ENCODE data around the gene EXOSC1. TPM values are rescaled to one million over a fixed set of nuclear protein-coding genes. Genes with fewer than 3 reads are reported as not detected.
"Not testable (repeated sequence)": the region's sequence is repeated elsewhere in the genome, so short reads cannot be mapped to it uniquely, and the experiment has no call there.

The EXOSC1 gene
- total RNA-seq, 1 donor from 2014 or later = 52.6 TPM

- DNase-seq (ENCODE audit: low spot score in 2 of 2) (no peak), FAIRE-seq (no peak)
Observed at GRCh38 chr10:97462309-97462708, 16.5 kb upstream of the EXOSC1 start.

GRCh38 chr10:97459933-97460332 is 14.1 kb upstream of the EXOSC1 start:
- no peak for DNase-seq (ENCODE audit: low spot score in 2 of 2)
- FAIRE-seq = no peak

GRCh38 chr10:97459111-97459510 is 13.3 kb upstream of the EXOSC1 start:
- FAIRE-seq (no peak), DNase-seq (ENCODE audit: low spot score in 2 of 2) (no peak)

GRCh38 chr10:97456686-97457065 is 10.9 kb upstream of the EXOSC1 start:
- FAIRE-seq (no peak), DNase-seq (ENCODE audit: low spot score in 2 of 2) (no peak)

- DNase-seq (ENCODE audit: low spot score in 2 of 2) (no peak), FAIRE-seq (no peak)
Observed at GRCh38 chr10:97456034-97456685, 10.4 kb upstream of the EXOSC1 start.

- no peak for FAIRE-seq
Observed at GRCh38 chr10:97454330-97455036, 8.7 kb upstream of the EXOSC1 start.

GRCh38 chr10:97452352-97452751 is 6.5 kb upstream of the EXOSC1 start:
- FAIRE-seq (no peak), DNase-seq (ENCODE audit: low spot score in 2 of 2) (no peak)

More at GRCh38 chr10:97454330-97455036, 8.7 kb upstream of the EXOSC1 start:
- DNase-seq (ENCODE audit: low spot score in 2 of 2) = no peak

GRCh38 chr10:97451605-97452004 is 5.8 kb upstream of the EXOSC1 start:
- DNase-seq (ENCODE audit: low spot score in 2 of 2) = no peak
- no peak for FAIRE-seq

- DNase-seq (ENCODE audit: low spot score in 2 of 2) (no peak), FAIRE-seq (no peak)
Observed at GRCh38 chr10:97450828-97451227, 5.0 kb upstream of the EXOSC1 start.

GRCh38 chr10:97445357-97445721 is 467 bp downstream of the EXOSC1 start:
- FAIRE-seq (no peak), DNase-seq (ENCODE audit: low spot score in 2 of 2) (no peak)

GRCh38 chr10:97444212-97444611 is 1.6 kb downstream of the EXOSC1 start:
- FAIRE-seq (no peak), DNase-seq (ENCODE audit: low spot score in 2 of 2) (no peak)

GRCh38 chr10:97442277-97442676 is 3.5 kb downstream of the EXOSC1 start:
- DNase-seq (ENCODE audit: low spot score in 2 of 2) = no peak
- no peak for FAIRE-seq

GRCh38 chr10:97435211-97435610 is 10.6 kb downstream of the EXOSC1 start:
- DNase-seq (ENCODE audit: low spot score in 2 of 2) (no peak), FAIRE-seq (no peak)

- no peak for FAIRE-seq
Observed at GRCh38 chr10:97434557-97434956, 11.2 kb downstream of the EXOSC1 start.

GRCh38 chr10:97434055-97434454 is 11.8 kb downstream of the EXOSC1 start:
- DNase-seq (ENCODE audit: low spot score in 2 of 2) (no peak), FAIRE-seq (no peak)

More at GRCh38 chr10:97434557-97434956, 11.2 kb downstream of the EXOSC1 start:
- no peak for DNase-seq (ENCODE audit: low spot score in 2 of 2)

GRCh38 chr10:97428572-97428981 is 17.2 kb downstream of the EXOSC1 start:
- DNase-seq (ENCODE audit: low spot score in 2 of 2) (no peak), FAIRE-seq (no peak)

- DNase-seq (ENCODE audit: low spot score in 2 of 2) (no peak), FAIRE-seq (no peak)
Observed at GRCh38 chr10:97427571-97428179, 18.1 kb downstream of the EXOSC1 start.

GRCh38 chr10:97426776-97427570 is 18.8 kb downstream of the EXOSC1 start:
- DNase-seq (ENCODE audit: low spot score in 2 of 2) = no peak

GRCh38 chr10:97425964-97426775 is 19.6 kb downstream of the EXOSC1 start, which contains the start of gene PGAM1:
PGAM1 (plus strand) TSS chr10:97426191; CDS start chr10:97426308, 117 bp downstream.
- FAIRE-seq (no peak), DNase-seq (ENCODE audit: low spot score in 2 of 2) (peak; percentile 99)

More at GRCh38 chr10:97426776-97427570, 18.8 kb downstream of the EXOSC1 start:
- no peak for FAIRE-seq

- not testable (repeated sequence) for FAIRE-seq; DNase-seq (ENCODE audit: low spot score in 2 of 2)
Observed at GRCh38 chr10:97423757-97424098, 22.1 kb downstream of the EXOSC1 start.
